H1 (cell line): ENCODE data around the gene PTH2R. TPM values are rescaled to one million over a fixed set of nuclear protein-coding genes. Genes with fewer than 3 reads are reported as not detected.
"Not testable (repeated sequence)": the region's sequence is repeated elsewhere in the genome, so short reads cannot be mapped to it uniquely, and the experiment has no call there.

Experiments
- CTCF ChIA-PET: fragments of 300-600 bp; sonication (Branson Sonifier 250); formaldehyde crosslinking; loops from one replicate; lab custom pipeline; 2021; ENCODE audit not compliant: partially characterized antibody; lab: Charles Lee
- POLR2A ChIA-PET: fragments of 300-600 bp; sonication (Branson Sonifier 250); formaldehyde crosslinking; loops from one replicate; lab custom pipeline; 2021; ENCODE audit warnings: inconsistent platforms; ENCODE audit not compliant: partially characterized antibody; lab: Charles Lee
- DNase-seq, 2 experiments: peaks; one replicate each; pipeline versions ENCODE4 v3.0.0 to v3.0.0-alpha.2; 2010 to 2022; ENCODE audit warnings: low spot score in 2 of 2, low read depth in 1 of 2, mixed read lengths in 1 of 2
- FAIRE-seq: peaks from 2 replicates; lab custom pipeline; 2011; peaks lifted over from hg19 to GRCh38; lab: Jason Lieb, UNC
- H2AFZ ChIP-seq: 2 replicates; pipeline ENCODE4 v1.8.1; 2012; ENCODE audit warnings: low read length, inconsistent platforms
- H2AK5ac ChIP-seq: 2 replicates; pipeline ENCODE4 v1.6.1; 2013; ENCODE audit warnings: low read depth, low read length
- H2BK120ac ChIP-seq: replicated peaks from 2 replicates; pipeline ENCODE3; 2013; ENCODE audit warnings: low read depth, low read length, inconsistent platforms
- H2BK12ac ChIP-seq: 2 replicates; pipeline ENCODE4 v1.6.1; 2013; ENCODE audit warnings: low read depth, low read length
- H2BK15ac ChIP-seq: 2 replicates; pipeline ENCODE4 v1.6.1; 2013; ENCODE audit warnings: low read length
- H2BK20ac ChIP-seq: 2 replicates; pipeline ENCODE4 v1.6.1; 2013; ENCODE audit warnings: low read length
- H2BK5ac ChIP-seq: 2 replicates; pipeline ENCODE4 v1.6.1; 2013; ENCODE audit warnings: low read depth, low read length
- H3K14ac ChIP-seq: 2 replicates; pipeline ENCODE4 v1.6.1; 2013; ENCODE audit warnings: inconsistent platforms; ENCODE audit not compliant: insufficient read length
- H3K18ac ChIP-seq: 2 replicates; pipeline ENCODE4 v1.6.1; 2013; ENCODE audit warnings: low read length; ENCODE audit errors: extremely low read depth
- H3K23ac ChIP-seq: 2 replicates; pipeline ENCODE4 v1.6.1; 2013; ENCODE audit warnings: inconsistent platforms; ENCODE audit not compliant: insufficient read length
- H3K23me2 ChIP-seq: 2 replicates; pipeline ENCODE4 v1.6.1; 2013; ENCODE audit warnings: low read depth, low read length
- H3K27ac ChIP-seq: 2 replicates; pipeline ENCODE4 v1.6.1; 2011; ENCODE audit warnings: low read depth, low read length, inconsistent platforms
- H3K27me3 ChIP-seq, 4 experiments: replicated peaks in 1 of 4; 1 replicate in 1 of 4; 2 replicates in 3 of 4; pipeline versions ENCODE4 v1.6.1 to v1.8.1; 2011 to 2013; ENCODE audit warnings: low read length in 3 of 4, mild to moderate bottlenecking in 3 of 4, inconsistent platforms in 2 of 4, mixed read lengths in 2 of 4, moderate library complexity in 1 of 4; ENCODE audit not compliant: control insufficient read depth in 3 of 4, insufficient read depth in 3 of 4; ENCODE audit errors: extremely low read depth in 1 of 4
- H3K36me3 ChIP-seq, 4 experiments: 2 replicates each; pipeline versions ENCODE4 v1.6.1 to v1.8.1; 2011 to 2013; ENCODE audit warnings: mild to moderate bottlenecking in 4 of 4, low read length in 3 of 4, moderate library complexity in 2 of 4, control low read depth in 1 of 4, inconsistent platforms in 1 of 4; ENCODE audit not compliant: insufficient read depth in 4 of 4, control insufficient read depth in 2 of 4
- H3K4ac ChIP-seq: replicated peaks from 2 replicates; pipeline ENCODE3; 2013; ENCODE audit warnings: low read length, low read depth, mixed read lengths, inconsistent platforms; ENCODE audit not compliant: insufficient read length
- H3K4me1 ChIP-seq, 4 experiments: replicated peaks in 1 of 4; 1 replicate in 1 of 4; 2 replicates in 3 of 4; pipeline versions ENCODE4 v1.6.1 to v1.8.1; 2011 to 2013; ENCODE audit warnings: low read length in 3 of 4, inconsistent platforms in 2 of 4, mixed read lengths in 1 of 4; ENCODE audit not compliant: insufficient read depth in 4 of 4, control insufficient read depth in 3 of 4
- H3K4me2 ChIP-seq, 2 experiments: 2 replicates each; pipeline versions ENCODE4 v1.6.1 to v1.8.1; 2011 to 2013; ENCODE audit warnings: low read depth in 2 of 2, low read length in 2 of 2, control low read depth in 1 of 2, inconsistent platforms in 1 of 2, mild to moderate bottlenecking in 1 of 2; ENCODE audit not compliant: insufficient read depth in 1 of 2
- H3K4me3 ChIP-seq, 4 experiments: fragments of 200-600, 300-600 bp in 1 of 4; sonication (generic), shearing (Covaris generic), sonication (Bioruptor Twin) in 1 of 4; 2 replicates each; pipeline versions ENCODE4 v1.5.1 to v1.8.1; 2011 to 2016; ENCODE audit warnings: low read length in 4 of 4, low read depth in 3 of 4, control low read depth in 2 of 4, inconsistent platforms in 2 of 4, mild to moderate bottlenecking in 2 of 4, mixed read lengths in 1 of 4, moderate library complexity in 1 of 4; ENCODE audit not compliant: insufficient read depth in 2 of 4; ENCODE audit errors: extremely low read depth in 1 of 4
- H3K56ac ChIP-seq: replicated peaks from 2 replicates; pipeline ENCODE3; 2013; ENCODE audit warnings: low read depth, mild to moderate bottlenecking, mixed read lengths, low read length, inconsistent platforms; ENCODE audit not compliant: insufficient read length
- H3K79me1 ChIP-seq: 2 replicates; pipeline ENCODE4 v1.6.1; 2013; ENCODE audit warnings: low read depth, low read length, control low read depth
- H3K79me2 ChIP-seq, 2 experiments: 2 replicates each; pipeline versions ENCODE4 v1.6.1 to v1.8.1; 2012 to 2013; ENCODE audit warnings: low read length in 2 of 2, mild to moderate bottlenecking in 2 of 2, inconsistent platforms in 1 of 2; ENCODE audit not compliant: insufficient read depth in 2 of 2, control insufficient read depth in 1 of 2
- H3K9ac ChIP-seq, 4 experiments: replicated peaks in 1 of 4; 1 replicate in 1 of 4; 2 replicates in 3 of 4; pipeline versions ENCODE4 v1.6.1 to v1.8.1; 2011 to 2013; ENCODE audit warnings: low read depth in 3 of 4, low read length in 3 of 4, control low read depth in 2 of 4, mild to moderate bottlenecking in 2 of 4, moderate library complexity in 2 of 4, inconsistent platforms in 1 of 4; ENCODE audit errors: extremely low read depth in 1 of 4
- H3K9me3 ChIP-seq, 2 experiments: 2 replicates each; pipeline versions ENCODE4 v1.6.1 to v1.8.1; 2012 to 2013; ENCODE audit warnings: mild to moderate bottlenecking in 2 of 2, moderate library complexity in 2 of 2, control low read depth in 1 of 2, inconsistent platforms in 1 of 2, low read depth in 1 of 2, low read length in 1 of 2, mixed read lengths in 1 of 2; ENCODE audit not compliant: insufficient read depth in 2 of 2
- H4K20me1 ChIP-seq, 2 experiments: replicated peaks in 1 of 2; 2 replicates each; pipeline versions ENCODE3 to v1.8.1; 2011 to 2013; ENCODE audit warnings: inconsistent platforms in 2 of 2, low read length in 2 of 2, mild to moderate bottlenecking in 1 of 2; ENCODE audit not compliant: insufficient read depth in 2 of 2, control insufficient read depth in 1 of 2
- H4K5ac ChIP-seq: 2 replicates; pipeline ENCODE4 v1.6.1; 2013; ENCODE audit warnings: low read length, low read depth, mixed read lengths, inconsistent platforms; ENCODE audit not compliant: insufficient read length
- H4K8ac ChIP-seq: 2 replicates; pipeline ENCODE4 v1.8.0; 2013; ENCODE audit warnings: mild to moderate bottlenecking, moderate library complexity, low read length, inconsistent platforms; ENCODE audit not compliant: insufficient read depth; ENCODE audit errors: extremely low read depth
- H4K91ac ChIP-seq: replicated peaks from 2 replicates; pipeline ENCODE3; 2013; ENCODE audit warnings: low read length, mixed read lengths, inconsistent platforms; ENCODE audit not compliant: insufficient read length
- WGBS, 2 experiments: shearing (Covaris generic) in 1 of 2; methylation state at CpG; one replicate each; pipeline versions ENCODE4 v1.1.6 to v1.1.7; 2013 to 2015; ENCODE audit warnings: low lambda C conversion rate in 2 of 2, mixed read lengths in 2 of 2, inconsistent platforms in 1 of 2, low coverage in 1 of 2, missing lambda C conversion rate in 1 of 2; ENCODE audit not compliant: insufficient replicate concordance in 2 of 2, insufficient coverage in 1 of 2, insufficient read length in 1 of 2; ENCODE audit errors: extremely low coverage in 1 of 2, missing lambda C conversion rate in 1 of 2; 5-methylcytosine and 5-hydroxymethylcytosine counted together
- polyA plus RNA-seq, 7 experiments: library from polyadenylated mRNA; depleted of rRNA in 3 of 7; stranded (reverse) in 5 of 7; unstranded in 2 of 7; fragments of >200 nt in 5 of 7; fragments of 200-250 nt in 2 of 7; gene quantifications; 1 replicate in 5 of 7; 2 replicates in 1 of 7; 4 replicates in 1 of 7; pipeline versions ENCODE4 v1.2.1 to v1.2.3, GENCODE V29; 2011 to 2013; ENCODE audit warnings: missing spikeins in 2 of 7, mixed read lengths in 2 of 7
- total RNA-seq: library from RNA; stranded (reverse); fragmentation: NEBNext Ultra II Directional; extraction: Animal tissue kit (Norgen Biotek cat#: 25700); gene quantifications from 2 replicates; pipeline ENCODE4 v1.2.1, GENCODE V29; 2021

Gene PTH2R
- total and polyA plus RNA-seq, 2 of the 8 experiments (the other 6 are each of a cell fraction or from before 2014, with no cell fraction given): 0.19 to 0.38 TPM

DNA sequence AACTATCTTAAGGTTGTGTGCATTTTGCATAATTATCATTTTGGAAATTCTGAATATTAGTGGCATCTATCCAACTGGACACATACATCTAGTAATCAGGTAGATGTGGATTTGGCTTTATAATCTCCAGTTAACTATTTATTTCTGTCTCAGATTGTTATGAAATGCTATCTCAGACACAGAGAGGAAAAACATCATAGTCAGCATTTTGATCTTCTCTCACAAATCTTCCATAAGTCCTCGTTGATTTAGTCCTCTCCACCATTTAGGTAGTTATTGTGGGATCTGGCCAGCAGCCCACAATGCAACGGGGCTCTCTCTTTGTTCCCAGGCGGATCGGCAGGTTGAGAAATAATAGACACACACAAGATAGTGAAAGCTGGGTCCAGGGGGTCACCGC lies 75.4 kb downstream of the PTH2R start:
- H3K27me3 ChIP-seq, CTCF ChIA-PET, H4K91ac ChIP-seq, H3K23me2 ChIP-seq, H3K4me2 ChIP-seq, H2BK120ac ChIP-seq, H2AFZ ChIP-seq, POLR2A ChIA-PET, H3K23ac ChIP-seq, H3K79me2 ChIP-seq, H2AK5ac ChIP-seq, H4K8ac ChIP-seq, H4K20me1 ChIP-seq, H2BK15ac ChIP-seq, H3K9me3 ChIP-seq, H3K79me1 ChIP-seq, H3K18ac ChIP-seq, H3K4me3 ChIP-seq, H3K9ac ChIP-seq, FAIRE-seq, H3K56ac ChIP-seq, H3K14ac ChIP-seq, H3K4ac ChIP-seq, H3K27ac ChIP-seq, H3K4me1 ChIP-seq, DNase-seq, H2BK5ac ChIP-seq, H2BK12ac ChIP-seq, H4K5ac ChIP-seq, H2BK20ac ChIP-seq, H3K36me3 ChIP-seq: not testable (repeated sequence)
- WGBS, 2 experiments: 91% methylated on average over 5 of the region's 5 CpGs; no CpG with 5 or more reads in 1 of the 2 experiments

DNA sequence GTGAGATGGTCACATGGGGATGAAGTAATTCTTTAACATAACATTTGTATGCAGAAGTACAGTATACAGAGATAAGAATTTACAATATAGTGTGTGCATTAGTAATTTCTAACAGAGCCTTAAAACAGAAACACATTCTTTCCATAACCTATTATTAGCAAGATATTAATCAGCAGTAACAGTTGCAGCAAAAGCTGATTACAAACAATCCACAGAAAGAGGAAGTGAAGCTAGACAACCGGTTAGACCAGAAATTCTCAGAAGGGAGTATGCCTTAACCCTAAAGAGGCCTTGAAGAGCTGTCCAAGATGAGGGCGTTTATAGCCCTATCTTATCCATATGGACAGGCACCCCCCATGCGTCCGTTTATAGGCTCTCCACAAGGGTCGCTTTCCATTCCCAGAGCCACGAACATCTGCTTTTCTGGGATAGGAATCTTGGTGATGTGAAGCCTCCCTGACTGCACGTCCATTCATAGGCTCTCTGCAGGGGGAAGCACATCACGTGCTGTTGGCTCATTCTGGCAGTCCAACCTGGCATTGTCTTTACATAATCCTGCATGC lies 75.9 kb downstream of the PTH2R start:
- H3K9me3 ChIP-seq, H2BK5ac ChIP-seq, H3K27me3 ChIP-seq, H3K79me2 ChIP-seq, H3K27ac ChIP-seq, H3K4ac ChIP-seq, FAIRE-seq, POLR2A ChIA-PET, DNase-seq, H2AFZ ChIP-seq, H3K56ac ChIP-seq, H3K14ac ChIP-seq, H4K91ac ChIP-seq, H2AK5ac ChIP-seq, H3K4me2 ChIP-seq, H3K9ac ChIP-seq, H2BK20ac ChIP-seq, H3K4me3 ChIP-seq, H4K20me1 ChIP-seq, H2BK12ac ChIP-seq, H3K23me2 ChIP-seq, H3K23ac ChIP-seq, H4K8ac ChIP-seq, H3K79me1 ChIP-seq, H2BK15ac ChIP-seq, H3K4me1 ChIP-seq, H4K5ac ChIP-seq, H2BK120ac ChIP-seq, H3K36me3 ChIP-seq, H3K18ac ChIP-seq: not testable (repeated sequence)
- CTCF ChIA-PET: interaction anchor here (1.3 kb wide), 1 partner anchor 13 kb away, joined by 3 read pairs; no protein-coding TSS in a partner anchor
- WGBS, 2 experiments: 93% methylated on average over 8 of the region's 8 CpGs; no CpG with 5 or more reads in 1 of the 2 experiments
